Neural cell (in vitro differentiated cells): Measurements from ENCODE around the gene GOLGA5. TPM values are rescaled to one million over a fixed set of nuclear protein-coding genes. Genes with fewer than 3 reads are reported as not detected.

ENCODE experiments used
- H2AFZ ChIP-seq: fragments of 200-600, 300-800 bp; sonication (generic), shearing (Covaris generic); 2 replicates; pipeline ENCODE4 v1.6.0; 2014; ENCODE audit warnings: low read depth, mild to moderate bottlenecking, antibody characterized with exemption, low read length, moderate library complexity
- H3F3A ChIP-seq: fragments of 200-600 bp; shearing (Covaris generic); 2 replicates; pipeline ENCODE4 v1.6.1; 2016; ENCODE audit warnings: mild to moderate bottlenecking, moderate library complexity, mixed read lengths, antibody characterized with exemption, low read length; ENCODE audit not compliant: insufficient read depth, poor library complexity, severe bottlenecking
- H3K27ac ChIP-seq: fragments of 200-600, 300-800 bp; sonication (generic), shearing (Covaris generic); 2 replicates; pipeline ENCODE4 v1.5.1; 2014; ENCODE audit warnings: mild to moderate bottlenecking, low read length, moderate library complexity
- H3K27me3 ChIP-seq: fragments of 300-800, 200-600 bp; sonication (generic), shearing (Covaris generic); 2 replicates; pipeline ENCODE4 v1.6.0; 2014; ENCODE audit warnings: mild to moderate bottlenecking, low read depth, low read length, moderate library complexity; ENCODE audit not compliant: insufficient read depth
- H3K36me3 ChIP-seq: fragments of 300-800, 200-600 bp; sonication (generic), shearing (Covaris generic); 2 replicates; pipeline ENCODE4 v1.5.1; 2014; ENCODE audit warnings: mild to moderate bottlenecking, antibody characterized with exemption, low read length, moderate library complexity; ENCODE audit not compliant: insufficient read depth
- H3K4me2 ChIP-seq: fragments of 300-800, 200-600 bp; sonication (generic), shearing (Covaris generic); 2 replicates; pipeline ENCODE4 v1.6.0; 2014; ENCODE audit warnings: mild to moderate bottlenecking, low read length
- H3K4me3 ChIP-seq: fragments of 300-800, 200-600 bp; sonication (generic), shearing (Covaris generic); 2 replicates; pipeline ENCODE4 v1.5.1; 2014; ENCODE audit warnings: mild to moderate bottlenecking, low read length, moderate library complexity
- H3K79me2 ChIP-seq: fragments of 200-600 bp; shearing (Covaris generic); replicated peaks from 2 replicates; pipeline ENCODE4 v1.6.0; 2014; ENCODE audit warnings: mild to moderate bottlenecking, low read length, moderate library complexity; ENCODE audit not compliant: insufficient read depth
- H3K9ac ChIP-seq: fragments of 300-800, 200-600 bp; sonication (generic), shearing (Covaris generic); 2 replicates; pipeline ENCODE4 v1.6.1; 2016; ENCODE audit warnings: mild to moderate bottlenecking, low read length, mixed read lengths
- H3K9me2 ChIP-seq: fragments of 200-600 bp; shearing (Covaris generic); 2 replicates; pipeline ENCODE4 v1.6.1; 2016; ENCODE audit warnings: mild to moderate bottlenecking, low read length, mixed read lengths; ENCODE audit not compliant: insufficient read depth
- H3K9me3 ChIP-seq: fragments of 200-600, 300-800 bp; sonication (generic), shearing (Covaris generic); 2 replicates; pipeline ENCODE4 v1.6.1; 2016; ENCODE audit warnings: mild to moderate bottlenecking, mixed run types, low read length, moderate library complexity, mixed read lengths
- H4K20me1 ChIP-seq: fragments of 200-600 bp; shearing (Covaris generic); 2 replicates; pipeline ENCODE4 v1.6.1; 2016; ENCODE audit warnings: mild to moderate bottlenecking, mixed run types; ENCODE audit not compliant: insufficient read depth
- CTCF ChIP-seq: fragments of 450-650 bp; IDR thresholded peaks from 2 replicates; pipeline ENCODE4 v1.5.1; 2014; ENCODE audit warnings: antibody characterized with exemption, mild to moderate bottlenecking, moderate library complexity; ENCODE audit not compliant: poor library complexity, severe bottlenecking
- EP300 ChIP-seq: fragments of 450-650 bp; conservative IDR thresholded peaks from 2 replicates; pipeline ENCODE4 v1.6.1; 2014; ENCODE audit warnings: antibody characterized with exemption, mild to moderate bottlenecking, moderate library complexity; ENCODE audit not compliant: poor library complexity, severe bottlenecking
- EZH2 ChIP-seq: fragments of 200-600, 300-800 bp; shearing (Covaris generic), sonication (generic); IDR thresholded peaks from 2 replicates; pipeline ENCODE4 v1.6.1; 2014; ENCODE audit warnings: antibody characterized with exemption, low read length, borderline replicate concordance, mild to moderate bottlenecking; ENCODE audit not compliant: insufficient read depth, poor library complexity, severe bottlenecking
- MXI1 ChIP-seq: fragments of 450-650 bp; conservative IDR thresholded peaks from 2 replicates; pipeline ENCODE4 v1.6.1; 2014; ENCODE audit warnings: antibody characterized with exemption, mild to moderate bottlenecking; ENCODE audit not compliant: poor library complexity, severe bottlenecking
- POLR2AphosphoS5 ChIP-seq: IDR thresholded peaks from 2 replicates; pipeline ENCODE4 v1.6.1; 2012
- RAD21 ChIP-seq: fragments of 450-650 bp; conservative IDR thresholded peaks from 2 replicates; pipeline ENCODE4 v1.6.1; 2014; ENCODE audit warnings: antibody characterized with exemption, mild to moderate bottlenecking, moderate library complexity
- REST ChIP-seq: IDR thresholded peaks from 2 replicates; pipeline ENCODE4 v1.6.1; 2012; ENCODE audit warnings: borderline replicate concordance
- SMC3 ChIP-seq: fragments of 450-650 bp; conservative IDR thresholded peaks from 2 replicates; pipeline ENCODE4 v1.6.1; 2014; ENCODE audit warnings: antibody characterized with exemption, mild to moderate bottlenecking, moderate library complexity; ENCODE audit not compliant: poor library complexity
- TAF1 ChIP-seq: IDR thresholded peaks from 2 replicates; pipeline ENCODE4 v1.6.1; 2012; ENCODE audit warnings: low read depth
- polyA plus RNA-seq: library from polyadenylated mRNA; depleted of rRNA; stranded (reverse); fragments of >200 nt; gene quantifications from 2 replicates; pipeline ENCODE4 v1.2.3, GENCODE V29; 2014

The GOLGA5 gene
- polyA plus RNA-seq, 1 donor from 2014 or later = 35.7 TPM

- no peaks in the 10 kb centered on the region for H3K36me3 ChIP-seq
- no peak overlapping the region for H2AFZ ChIP-seq
- no peaks in the 10 kb centered on the region for H4K20me1 ChIP-seq
- no peak overlapping the region for H3K27ac ChIP-seq
- no peaks in the 10 kb centered on the region for H3K9me3 ChIP-seq
- no peaks in the 10 kb centered on the region for H3F3A ChIP-seq
- H3K4me3 ChIP-seq = no peak overlapping the region
- no peaks in the 10 kb centered on the region for H3K9me2 ChIP-seq
- H3K9ac ChIP-seq = no peak overlapping the region
- H3K4me2 ChIP-seq = no peak overlapping the region
- H3K79me2 ChIP-seq = no peaks in the 10 kb centered on the region
- TF ChIP-seq EP300 (no peak), EZH2 (no peak), MXI1 (no peak), TAF1 (no peak), POLR2AphosphoS5 (no peak), RAD21 (no peak), REST (no peak), CTCF (no peak), SMC3 (no peak)
- H3K27me3 ChIP-seq = no peaks in the 10 kb centered on the region
Observed at GRCh38 chr14:92860049-92860840, 66.1 kb downstream of the GOLGA5 start.

DNA sequence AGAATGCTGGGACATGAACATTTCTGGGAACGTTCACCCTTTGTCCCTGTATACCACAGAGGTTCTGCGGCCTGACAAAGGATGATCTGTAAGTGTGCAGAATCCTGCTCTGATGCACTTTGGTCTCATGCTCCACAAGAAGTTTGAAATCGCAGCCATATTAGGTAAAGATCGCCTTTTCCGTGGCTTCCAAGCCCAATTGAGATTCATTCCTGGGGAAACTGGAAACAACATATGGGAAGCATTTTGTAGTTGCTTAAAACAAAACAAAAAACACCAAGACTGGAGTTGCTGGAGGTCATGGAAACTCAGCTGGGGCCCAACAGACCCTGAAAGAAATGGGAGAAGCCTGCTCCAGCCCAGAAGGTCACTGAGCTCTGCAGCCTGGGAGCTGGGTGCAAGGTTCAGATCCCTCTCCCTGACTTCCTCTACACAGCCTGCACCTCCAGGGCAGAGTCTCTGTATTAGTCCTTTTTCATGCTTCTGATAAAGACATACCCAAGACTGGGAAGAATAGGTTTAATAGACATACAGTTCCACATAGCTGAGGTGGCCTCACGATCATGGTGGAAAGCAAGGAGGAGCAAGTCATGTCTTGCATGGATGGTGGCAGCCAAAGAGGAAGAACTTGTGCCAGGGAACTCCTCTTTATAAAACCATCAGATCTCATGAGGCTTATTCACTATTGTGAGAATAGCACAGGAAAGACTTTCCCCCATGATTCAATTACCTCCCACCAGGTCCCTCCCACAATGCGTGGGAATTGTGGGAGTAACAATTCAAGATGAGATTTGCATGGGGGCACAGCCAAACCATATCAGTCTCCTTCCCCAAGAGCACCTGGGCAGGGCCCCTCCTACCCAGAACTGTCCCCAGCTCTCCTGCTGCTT lies 68.0 kb downstream of the GOLGA5 start:
- TF ChIP-seq REST (no peak), POLR2AphosphoS5 (no peak), MXI1 (no peak), CTCF (no peak), SMC3 (no peak), TAF1 (no peak), EP300 (no peak), RAD21 (no peak), EZH2 (no peak)
- no peak overlapping the region for H2AFZ ChIP-seq

More for the DNA sequence above, 68.0 kb downstream of the GOLGA5 start:
- Histone ChIP-seq H3K36me3 (no peaks in the 10 kb centered on the region), H3K27me3 (no peaks in the 10 kb centered on the region), H3K4me2 (no peak overlapping the region), H3K4me3 (no peak overlapping the region), H3K9ac (no peak overlapping the region), H3F3A (no peaks in the 10 kb centered on the region), H3K9me2 (no peaks in the 10 kb centered on the region), H3K9me3 (no peaks in the 10 kb centered on the region), H4K20me1 (no peaks in the 10 kb centered on the region), H3K79me2 (no peaks in the 10 kb centered on the region), H3K27ac (no peak overlapping the region)
